Activated naive CD4-positive, alpha-beta T cell treated with Interleukin-2 at 50 U/mL for 16 hours (primary cell): ENCODE results near the gene CGB2.

Source experiments
- DNase-seq: peaks from one replicate; pipeline ENCODE4 v3.0.0-alpha.2; 2020

The CGB2 gene

DNA sequence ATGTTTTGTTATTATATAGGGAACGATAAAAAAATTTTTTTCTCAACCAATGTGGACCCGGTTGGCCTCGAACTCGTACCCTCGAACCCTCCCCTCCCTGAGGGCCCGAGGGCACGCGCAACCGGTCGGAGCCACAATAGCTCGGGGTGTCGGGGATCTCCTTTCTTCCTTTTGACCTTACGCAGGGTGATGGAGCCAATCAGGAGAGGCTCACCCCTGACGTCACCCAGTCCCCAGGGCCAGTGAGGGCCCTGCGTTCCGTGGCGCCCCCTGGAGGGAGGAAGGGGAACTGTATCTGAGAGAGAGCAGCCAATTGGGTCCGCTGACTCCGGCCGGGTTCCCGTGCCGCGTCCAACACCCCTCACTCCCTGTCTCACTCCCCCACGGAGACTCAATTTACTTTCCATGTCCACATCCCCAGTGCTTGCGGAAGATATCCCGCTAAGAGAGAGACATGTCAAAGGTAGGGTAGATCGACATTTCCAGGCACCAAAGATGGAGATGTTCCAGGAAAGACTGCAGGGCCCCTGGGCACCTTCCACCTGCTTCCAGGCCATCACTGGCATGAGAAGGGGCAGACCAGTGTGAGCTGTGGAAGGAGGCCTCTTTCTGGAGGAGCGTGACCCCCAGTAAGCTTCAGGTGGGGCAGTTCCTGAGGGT lies at the start of gene CGB2:
TSS of gene CGB2 (plus strand) at position 249 of the 660 bp plus-strand sequence. CDS start at position 455, 206 bp downstream.
- peak; percentile 54 for DNase-seq

DNA sequence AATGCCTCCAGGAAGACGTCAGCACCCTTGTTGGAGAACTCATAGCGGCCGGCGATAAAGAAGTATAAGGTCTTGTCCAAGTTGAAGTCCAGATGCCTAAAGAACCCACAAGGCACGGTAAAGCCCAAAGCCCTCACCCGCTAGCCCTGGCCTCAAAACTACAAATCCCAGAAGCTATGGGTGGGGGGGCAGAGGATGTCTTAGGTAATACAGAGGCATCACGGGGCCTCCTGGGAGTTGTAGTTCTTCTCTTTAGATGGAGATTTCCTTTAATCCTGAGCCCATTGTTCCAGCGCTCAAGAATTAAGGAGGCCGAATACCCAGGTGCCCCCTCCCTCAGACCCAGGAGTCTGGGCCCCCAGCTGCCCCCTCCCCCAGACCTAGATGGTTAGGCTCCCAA lies 49.4 kb upstream of the CGB2 start:
- DNase-seq, result no peak

DNA sequence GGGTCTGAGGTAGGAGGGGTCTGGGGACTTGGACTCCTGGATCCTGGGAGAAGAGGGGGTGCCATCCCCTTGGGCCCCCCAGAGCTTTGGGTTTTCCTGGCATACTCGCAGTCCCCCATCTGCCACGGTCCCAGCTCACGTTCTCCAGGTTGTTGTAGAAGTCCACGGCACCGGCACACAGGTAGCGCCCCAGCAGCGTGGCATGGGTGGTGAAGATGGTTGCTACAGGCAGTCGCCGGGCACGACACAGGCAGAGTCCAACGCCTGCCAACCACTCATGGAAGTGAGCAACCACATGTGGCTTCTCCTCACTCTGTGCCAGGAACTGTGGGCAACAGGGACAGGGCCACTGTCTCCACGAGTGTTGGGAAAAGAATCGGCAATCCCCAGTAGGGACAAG lies 46.0 kb upstream of the CGB2 start:
- DNase-seq, result no peak

DNA sequence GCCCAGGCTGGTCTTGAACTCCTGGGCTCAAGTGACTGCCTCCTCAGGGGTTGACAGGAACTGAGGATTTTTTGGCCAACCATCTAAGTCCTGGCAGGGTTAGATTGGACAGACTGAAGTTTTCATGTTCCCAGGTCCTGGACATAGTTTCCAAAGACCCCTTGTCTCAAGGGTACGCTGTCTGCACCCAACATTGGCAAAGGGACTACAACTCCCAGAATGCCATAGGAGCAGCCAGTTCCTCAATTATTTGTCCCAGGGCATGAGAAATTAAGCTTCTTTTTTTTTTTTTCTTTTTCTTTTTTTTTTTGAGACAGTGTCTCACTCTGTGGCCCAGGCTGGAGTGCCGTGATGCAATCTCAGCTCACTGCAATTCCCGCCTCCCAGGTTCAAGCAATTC lies 45.5 kb upstream of the CGB2 start:
- no peak for DNase-seq

DNA sequence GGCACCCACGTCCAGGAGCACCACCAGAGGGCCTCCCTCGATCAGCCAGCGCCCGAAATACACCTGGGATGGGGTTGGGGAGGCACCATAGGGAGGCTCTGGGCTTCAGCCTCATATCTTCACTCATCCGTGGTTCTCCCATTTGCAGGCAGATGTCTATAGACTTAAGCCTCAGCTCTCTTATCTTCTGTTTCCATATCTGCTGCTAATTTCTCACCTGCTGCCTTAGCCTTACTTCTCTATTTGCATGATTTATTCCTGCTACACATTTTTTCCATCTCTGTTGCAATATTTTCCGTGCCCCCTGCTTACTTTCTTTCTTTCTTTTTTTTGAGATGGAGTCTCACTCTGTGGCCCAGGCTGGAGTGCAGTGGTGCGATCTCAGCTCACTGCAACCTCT lies 44.4 kb upstream of the CGB2 start:
- DNase-seq, result no peak

DNA sequence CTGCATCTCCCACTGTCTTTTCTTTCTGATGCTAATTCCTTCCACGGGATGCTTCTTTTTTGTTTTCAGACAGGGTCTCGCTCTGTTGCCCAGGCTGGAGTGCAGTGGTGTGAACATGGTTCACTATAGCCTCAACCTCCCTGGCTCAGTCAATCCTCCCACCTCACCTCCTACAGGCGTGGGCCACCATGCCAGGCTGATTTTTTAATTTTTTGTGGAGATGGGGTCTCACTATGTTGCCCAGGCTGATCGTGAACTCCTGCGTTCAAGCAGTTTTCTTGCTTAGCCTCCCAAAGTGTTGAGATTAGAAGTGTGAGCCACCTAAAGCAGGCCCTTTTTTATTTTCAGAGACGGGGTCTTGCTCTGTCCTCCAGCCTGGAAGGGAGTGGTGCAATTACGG lies 43.4 kb upstream of the CGB2 start:
- DNase-seq, result no peak

- no peak for DNase-seq
Observed at GRCh38 chr19:48988860-48989259, 42.8 kb upstream of the CGB2 start.

DNA sequence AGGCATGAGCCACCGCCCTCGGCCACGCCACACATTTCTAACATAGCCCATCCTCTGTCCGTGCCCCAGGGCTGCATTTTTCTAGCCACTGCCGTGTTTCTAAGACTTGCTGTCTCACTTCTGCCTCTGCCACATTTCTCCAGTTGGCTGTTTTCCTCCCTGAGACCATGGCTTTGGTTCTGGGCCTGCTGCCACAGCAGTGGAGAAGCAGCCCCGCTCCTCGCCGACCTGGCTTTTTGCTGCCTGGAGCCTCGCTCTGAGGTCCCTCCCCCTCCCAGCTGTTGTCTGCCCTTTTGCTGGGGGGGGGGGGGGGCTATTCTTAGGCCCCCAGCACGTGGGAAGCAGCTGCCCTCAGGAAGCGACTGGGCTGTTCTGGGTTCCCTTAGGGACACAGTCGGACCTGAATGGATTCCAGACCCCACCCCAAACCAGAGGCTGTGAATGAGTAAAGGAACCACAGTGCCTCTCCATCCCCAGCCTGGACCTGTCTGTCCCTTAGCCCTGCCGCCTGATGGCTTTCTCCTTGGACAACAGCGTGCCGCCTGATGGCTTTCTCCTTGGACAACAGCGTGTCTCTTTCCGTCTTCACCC lies 41.9 kb upstream of the CGB2 start:
- no peak for DNase-seq

GRCh38 chr19:48990400-48990799 lies 41.3 kb upstream of the CGB2 start:
- DNase-seq, result no peak

DNA sequence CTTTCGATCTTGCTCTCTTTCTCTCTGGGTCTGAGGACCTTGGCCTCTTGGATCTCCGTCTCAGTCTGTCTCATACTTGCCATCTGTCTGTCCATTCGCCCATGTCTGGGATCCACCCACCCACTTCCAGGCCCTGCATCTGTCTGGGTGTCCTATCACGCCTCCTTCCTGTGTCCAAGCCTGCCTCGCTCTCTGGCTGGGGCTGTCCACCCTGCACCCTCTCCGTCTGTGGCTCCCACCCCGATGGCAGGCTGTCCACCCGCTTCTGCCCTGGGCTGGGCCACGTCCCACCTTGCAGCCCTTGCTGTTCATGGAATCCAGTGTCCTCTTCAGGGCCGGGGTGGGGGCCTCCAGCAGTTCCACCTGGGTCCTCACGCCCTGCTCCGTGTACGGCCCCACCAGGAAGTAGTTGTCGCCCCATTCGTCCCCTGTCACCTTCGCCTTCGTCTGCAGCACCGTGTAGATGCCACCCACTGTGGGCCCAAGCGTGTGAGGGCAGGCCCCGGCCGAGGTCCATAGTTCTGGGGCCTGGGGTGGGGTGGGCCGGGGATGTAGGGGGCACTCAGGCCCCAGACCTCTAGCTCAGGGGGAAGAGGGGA lies 40.6 kb upstream of the CGB2 start:
- DNase-seq, result no peak

GRCh38 chr19:48991873-48992580 lies 39.7 kb upstream of the CGB2 start:
- no peak for DNase-seq

DNA sequence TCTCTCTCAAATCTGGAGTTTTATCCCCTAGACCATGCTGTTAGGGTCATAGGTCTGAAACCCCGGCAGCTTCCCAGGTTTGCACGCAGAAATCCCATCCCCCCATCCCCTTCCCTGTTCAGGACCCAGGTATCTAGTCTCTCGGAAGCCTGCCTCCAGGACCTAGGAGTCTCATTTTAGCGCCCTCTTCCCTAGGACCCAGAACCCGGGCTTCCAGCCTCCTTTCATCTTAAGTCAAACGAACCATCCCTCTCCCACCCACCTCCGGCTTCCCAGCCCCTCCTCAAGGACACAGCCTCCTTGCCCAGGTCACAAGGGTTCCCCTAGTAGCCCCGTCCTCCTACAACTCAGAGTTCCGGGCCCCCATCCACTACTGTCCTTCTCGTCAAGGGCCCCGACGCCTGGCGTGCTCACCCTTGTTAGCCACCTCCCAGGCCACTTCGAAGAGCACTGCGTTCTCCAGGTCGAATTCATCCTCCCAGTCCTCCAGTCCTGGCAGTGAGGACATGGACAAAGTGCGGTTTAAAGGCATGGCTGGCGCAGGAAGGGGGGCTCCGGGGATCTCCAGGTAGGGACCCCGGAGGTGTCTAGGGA lies 39.0 kb upstream of the CGB2 start:
- DNase-seq, result no peak

- DNase-seq, result peak; percentile 100
Observed at GRCh38 chr19:48993175-48994034, 38.3 kb upstream of the CGB2 start, which contains the start of the genes GYS1 and RUVBL2. GYS1 (minus strand) TSS chr19:48993309; CDS start chr19:48993112, 197 bp downstream. RUVBL2 (plus strand) TSS chr19:48993887; CDS start chr19:48993912, 25 bp downstream.

GRCh38 chr19:48994035-48994386 lies 37.7 kb upstream of the CGB2 start:
- no peak for DNase-seq

- peak; percentile 51 for DNase-seq
Observed at GRCh38 chr19:48997972-48998371, 33.7 kb upstream of the CGB2 start.

GRCh38 chr19:48999481-49000325 lies 32.0 kb upstream of the CGB2 start:
- DNase-seq, result peak; percentile 74

DNA sequence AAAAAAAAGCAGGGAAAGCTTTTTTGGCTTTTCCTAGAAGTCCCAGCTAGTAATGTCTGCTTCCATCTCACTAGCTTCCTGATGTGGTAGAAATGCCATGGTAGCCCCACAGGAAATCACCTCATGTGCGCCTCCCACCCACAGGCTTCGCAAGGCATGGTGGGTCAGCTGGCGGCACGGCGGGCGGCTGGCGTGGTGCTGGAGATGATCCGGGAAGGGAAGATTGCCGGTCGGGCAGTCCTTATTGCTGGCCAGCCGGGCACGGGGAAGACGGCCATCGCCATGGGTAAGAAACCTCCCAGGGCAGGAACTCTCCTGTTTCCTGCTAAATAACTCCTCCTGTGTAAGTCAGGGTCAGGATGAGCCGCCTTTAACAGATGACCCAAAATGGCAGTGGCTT lies 27.6 kb upstream of the CGB2 start:
- DNase-seq, result no peak

DNA sequence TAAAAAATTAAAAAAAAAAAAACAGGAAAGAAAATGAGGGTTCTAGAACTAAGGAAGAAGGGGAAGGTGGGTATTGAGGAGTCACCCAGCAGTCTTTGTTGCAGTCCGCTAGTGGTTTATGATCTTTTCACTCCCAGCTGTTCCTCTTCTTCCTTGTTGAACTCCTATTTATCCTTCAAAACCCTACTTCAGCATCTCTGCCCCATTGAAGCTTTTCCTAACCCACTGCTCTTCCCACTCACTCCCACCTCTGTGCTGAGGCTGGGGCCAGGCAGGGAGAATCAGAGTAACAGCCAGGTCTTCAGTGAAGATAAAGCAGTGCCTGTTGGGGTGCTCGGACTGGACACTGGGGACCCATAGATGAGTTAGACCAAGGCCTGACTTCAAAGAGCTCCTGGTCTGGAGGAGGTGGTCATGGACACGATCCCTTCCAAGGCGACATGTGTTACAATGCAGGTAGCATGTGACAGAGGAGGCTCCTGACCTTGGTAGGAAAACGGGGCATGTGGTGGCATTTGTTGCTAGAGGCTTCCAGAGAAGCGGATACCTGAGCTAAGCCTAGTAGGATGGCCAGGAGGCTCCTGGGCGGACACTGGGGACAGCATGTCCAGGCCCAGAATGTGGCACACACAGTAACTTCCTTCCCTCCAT lies 26.6 kb upstream of the CGB2 start:
- DNase-seq, result no peak

DNA sequence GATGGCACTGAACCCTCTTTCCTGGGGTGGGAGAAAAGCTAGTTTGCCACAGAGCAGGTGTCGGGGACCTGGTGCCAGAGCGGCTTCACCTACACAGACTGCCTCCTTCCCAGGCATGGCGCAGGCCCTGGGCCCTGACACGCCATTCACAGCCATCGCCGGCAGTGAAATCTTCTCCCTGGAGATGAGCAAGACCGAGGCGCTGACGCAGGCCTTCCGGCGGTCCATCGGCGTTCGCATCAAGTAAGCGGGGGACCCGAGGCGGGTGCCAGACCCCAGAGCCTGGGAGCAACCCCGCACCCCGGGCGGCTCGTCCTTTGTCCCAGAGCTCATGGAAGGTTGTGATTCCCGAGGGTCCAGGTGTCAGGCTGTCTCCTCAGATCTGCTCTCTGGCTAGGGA lies 24.8 kb upstream of the CGB2 start:
- no peak for DNase-seq

DNA sequence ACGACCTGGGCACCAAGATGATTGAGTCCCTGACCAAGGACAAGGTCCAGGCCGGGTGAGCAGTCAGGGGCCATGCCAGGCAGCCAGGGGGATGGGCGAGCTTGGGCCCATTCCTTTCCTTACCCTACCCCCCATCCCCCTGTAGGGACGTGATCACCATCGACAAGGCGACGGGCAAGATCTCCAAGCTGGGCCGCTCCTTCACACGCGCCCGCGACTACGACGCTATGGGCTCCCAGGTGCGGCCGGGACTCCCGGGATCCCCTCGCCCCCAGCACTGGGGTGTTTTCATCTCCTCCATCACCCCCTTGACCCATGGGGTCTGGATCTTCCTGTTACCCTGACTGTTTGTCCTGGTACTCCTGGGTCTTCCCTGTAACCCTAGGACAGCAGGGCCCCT lies 21.9 kb upstream of the CGB2 start:
- no peak for DNase-seq

DNA sequence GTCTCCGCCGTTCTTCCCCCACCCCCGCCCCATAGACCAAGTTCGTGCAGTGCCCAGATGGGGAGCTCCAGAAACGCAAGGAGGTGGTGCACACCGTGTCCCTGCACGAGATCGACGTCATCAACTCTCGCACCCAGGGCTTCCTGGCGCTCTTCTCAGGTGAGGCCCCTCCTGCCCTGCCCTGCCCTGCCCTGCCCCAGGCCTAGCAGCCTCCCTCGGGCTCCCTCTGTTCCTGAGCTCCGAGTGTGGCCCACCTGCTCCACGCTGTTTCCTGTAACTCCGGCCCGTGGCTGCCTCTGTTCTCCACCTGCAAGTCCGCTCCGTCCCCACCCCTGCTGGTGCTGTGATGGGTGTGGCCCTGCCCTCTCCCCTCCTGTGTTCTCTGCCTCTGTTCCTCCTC lies 21.2 kb upstream of the CGB2 start:
- no peak for DNase-seq
